ENCODE data around the gene DYNLRB1.

GRCh38 chr20:34472246-34472925 is 43.8 kb upstream of the DYNLRB1 start:
- TF ChIP-seq CTCF (IDR thresholded peaks at IDR 0.05; ENCODE audit: low read depth, low read length, poor library complexity, severe bottlenecking) (no peak), EZH2phosphoT487 (IDR thresholded peaks at IDR 0.05; ENCODE audit: borderline replicate concordance, low read length) (no peak)
